ENCODE data around the gene CDK5. TPM values are rescaled to one million over a fixed set of nuclear protein-coding genes. Genes with fewer than 3 reads are reported as not detected.

CDK5 gene
- total RNA-seq (2011; cell fraction: chromatin; rRNA removed; ENCODE audit: low replicate concordance), result 19.7 and 25.7 TPM in 2 replicates
- total RNA-seq (2011; cell fraction: nucleolus; rRNA removed), result 30.0 and 32.9 TPM in 2 replicates
- 23.7 and 24.5 TPM in 2 replicates for total RNA-seq (2011; cell fraction: nucleoplasm; rRNA removed)
- total RNA-seq (2014; rRNA removed) (38.0 and 53.5 TPM in 2 replicates), total RNA-seq (2014; rRNA removed; fragmentation: Illumina TruSeq; extraction: Trizol) (11.8 and 20.3 TPM in 2 replicates), total RNA-seq (2015; rRNA removed; fragmentation: Illumina TruSeq; extraction: Trizol) (32.2 and 35.8 TPM in 2 replicates), total RNA-seq (2021) (25.0 and 25.3 TPM in 2 replicates), polyA plus RNA-seq (2011; rRNA removed) (27.5 and 28.6 TPM in 2 replicates), polyA plus RNA-seq (2014; fragmentation: Illumina TruSeq; extraction: Trizol) (29.0 and 34.3 TPM in 2 replicates), polyA plus RNA-seq (2014; fragmentation: Nextera tagmentation; extraction: Ambion mirVana) (10 to 100 TPM in 1 of 2 experiments, 1 to 10 TPM in 1; 3.2 to 18.1 TPM), polyA plus RNA-seq (2014; rRNA removed) (25.6 and 28.4 TPM in 2 replicates), polyA minus RNA-seq (2011; rRNA and poly(A)+ RNA removed) (25.6 and 37.1 TPM in 2 replicates), Bru-seq, nascent RNA (percentile 54 among the genes with signal in this experiment), BruChase-seq, experiment 1, labeled RNA remaining after a 2-hour chase (percentile 52 among the genes with signal in this experiment), BruChase-seq, experiment 2, labeled RNA remaining after a 6-hour chase (percentile 55 among the genes with signal in this experiment)
- 47.3 and 82.3 TPM in 2 replicates for polyA plus RNA-seq (2011; cell fraction: cytosol; rRNA removed)
- 35.2 and 43.5 TPM in 2 replicates for polyA plus RNA-seq (2011; cell fraction: nucleus; rRNA removed)
- 36.0 and 38.1 TPM in 2 replicates for polyA plus RNA-seq (2012)
- 13.6 and 28.1 TPM in 2 replicates for polyA minus RNA-seq (2011; cell fraction: cytosol; rRNA and poly(A)+ RNA removed)
- 15.5 and 21.0 TPM in 2 replicates for polyA minus RNA-seq (2011; cell fraction: nucleus; rRNA and poly(A)+ RNA removed)
- long read RNA-seq, experiment 1, transcript CDK5-204 (12 exons, 1,758 nt), result major isoform, 30 of 49 reads
- long read RNA-seq, experiment 1, partial matches to known transcripts, result 9 of 49 reads
- long read RNA-seq, experiment 1, other reads (novel, unspliced or antisense), result 9 of 49 reads
- long read RNA-seq, experiment 2, transcript CDK5-204 (12 exons, 1,758 nt), result major isoform, 29 of 52 reads
- long read RNA-seq, experiment 2, partial matches to known transcripts, result 5 of 52 reads
- long read RNA-seq, experiment 2, other reads (novel, unspliced or antisense), result 16 of 52 reads
- long read RNA-seq, experiment 3, transcript CDK5-204 (12 exons, 1,758 nt), result major isoform, 29 of 33 reads
- long read RNA-seq, experiment 3, partial matches to known transcripts, result 2 of 33 reads
- long read RNA-seq, experiment 3, other reads (novel, unspliced or antisense), result 2 of 33 reads

GRCh38 chr7:151057506-151057988, at the start of gene CDK5:
TSS of gene CDK5 (minus strand) at chr7:151057897. CDS start at chr7:151057848, 49 bp downstream.
- WGBS (ENCODE audit: insufficient coverage, low coverage, missing lambda C conversion rate), result 3% methylated on average over 30 of the region's 30 CpGs
- DNase-seq (ENCODE audit: extremely low read depth in 1 of 4, low spot score in 3 of 4) (no peak), ATAC-seq (peak; percentile 4), FAIRE-seq (no peak)
- H3K9me3 ChIP-seq (replicated peaks; ENCODE audit: control insufficient read depth, insufficient read depth, low read depth, low read length), result no peaks in the 10 kb centered on the region
- H3K4me3 ChIP-seq, result peak within 1 kb of the TSS; percentile 84
- peaks cover 10% of the 10 kb centered on the region for H4K20me1 ChIP-seq (replicated peaks; ENCODE audit: control insufficient read depth, insufficient read depth, low read length)
- no peaks in the 10 kb centered on the region for H3K9me1 ChIP-seq (ENCODE audit: control insufficient read depth, insufficient read depth, low read length)
- ChIA-PET POLR2A (interaction anchor here (1.1 kb wide), 1 partner anchor 29 kb away, joined by 5 read pairs; the partner anchor contains the start of gene ABCB8), CTCF (ENCODE audit: low intra/inter-chr PET ratio) (interaction anchor here (2.9 kb wide), 1 partner anchor 29 kb away, joined by 14 read pairs; the partner anchor contains the start of gene ABCB8)
- peak within 1 kb of the TSS; percentile 94 for H3K4me2 ChIP-seq (ENCODE audit: insufficient read depth, low read length)
- peaks cover 38% of the 10 kb centered on the region for H3K79me2 ChIP-seq (ENCODE audit: control insufficient read depth, insufficient read depth, low read length)
- no TSS peak for BruUV-seq (replicated peaks)
- H3K9ac ChIP-seq (ENCODE audit: insufficient read depth in 1 of 2, low read depth in 2 of 2, low read length in 2 of 2), result peak within 1 kb of the TSS; percentile 85 to 91
- H3K36me3 ChIP-seq (ENCODE audit: control insufficient read depth, insufficient read depth, low read length), result peaks cover 7% of the 10 kb centered on the region; the same call in 2 of the 3 replicates
- peak within 1 kb of the TSS; percentile 90 for H3K27ac ChIP-seq (ENCODE audit: extremely low read depth, low read depth, low read length)
- in situ Hi-C loops (cut with MboI) (no loop called here), intact Hi-C loops (cut with micrococcal nuclease) (no loop called here)
- H3K27me3 ChIP-seq (ENCODE audit: control insufficient read depth in 2 of 2, insufficient read depth in 2 of 2, low read length in 2 of 2), result no peaks in the 10 kb centered on the region
- H2AFZ ChIP-seq (ENCODE audit: low read depth, low read length), result peak within 1 kb of the TSS; percentile 91
- H3K4me1 ChIP-seq (replicated peaks in 1 of 2; ENCODE audit: control insufficient read depth in 2 of 2, insufficient read depth in 2 of 2, low read length in 2 of 2), result peaks cover 54 to 71% of the 10 kb centered on the region in 2 experiments
- TF ChIP-seq ZBTB12 (CRISPR knock-in tag; IDR thresholded peaks at IDR 0.05), result peak; percentile 16; the same call in 1 of the 2 replicates
- TF ChIP-seq TSC22D4 (tag; IDR thresholded peaks at IDR 0.05), result no peak
- TF ChIP-seq REST (IDR thresholded peaks at IDR 0.05; ENCODE audit: borderline replicate concordance), result no peak
- peak; percentile 47; the same call in 1 of the 2 replicates for TF ChIP-seq REST (CRISPR knock-in tag; IDR thresholded peaks at IDR 0.05; ENCODE audit: low read depth)
- TF ChIP-seq SPI1 (IDR thresholded peaks at IDR 0.05; ENCODE audit: borderline replicate concordance, low read depth, low read length), result peak; percentile 72; the same call in 1 of the 2 replicates
- TF ChIP-seq ZFPM2 (CRISPR knock-in tag; IDR thresholded peaks at IDR 0.05), result peak; percentile 59; the same call in 1 of the 2 replicates

Data from K562 (cell line).